BE2C (cell line): ENCODE data around the gene VSIG8. TPM values are rescaled to one million over a fixed set of nuclear protein-coding genes. Genes with fewer than 3 reads are reported as not detected.
"Not testable (repeated sequence)": the region's sequence is repeated elsewhere in the genome, so short reads cannot be mapped to it uniquely, and the experiment has no call there.

Source experiments
- DNase-seq: peaks from one replicate; pipeline ENCODE4 v3.0.0-alpha.2; 2020
- H3K27me3 ChIP-seq: fragments of 250-450 bp; sonication (Bioruptor Pico); 2 replicates; pipeline ENCODE4 v1.5.1; 2020; ENCODE audit warnings: mild to moderate bottlenecking
- H3K36me3 ChIP-seq: fragments of 250-450 bp; sonication (Bioruptor Pico); 2 replicates; pipeline ENCODE4 v1.5.1; 2020; ENCODE audit warnings: mild to moderate bottlenecking
- H3K4me1 ChIP-seq: fragments of 250-450 bp; sonication (Bioruptor Pico); 2 replicates; pipeline ENCODE4 v1.5.1; 2020
- H3K4me3 ChIP-seq: 2 replicates; pipeline ENCODE4 v1.5.1; 2011; ENCODE audit warnings: low read depth, low read length
- H3K9me3 ChIP-seq: fragments of 250-450 bp; sonication (Bioruptor Pico); 2 replicates; pipeline ENCODE4 v1.5.1; 2020
- CTCF ChIP-seq: IDR thresholded peaks from 2 replicates; pipeline ENCODE4 v1.5.1; 2012; ENCODE audit warnings: mild to moderate bottlenecking, low read depth, low read length
- polyA plus RNA-seq: library from polyadenylated mRNA; unstranded; fragments of >200 nt; gene quantifications from one replicate; pipeline ENCODE4 v1.2.1, GENCODE V29; 2012; ENCODE audit warnings: low read depth, missing spikeins; ENCODE audit not compliant: insufficient read length, insufficient read depth

VSIG8 gene
- 0.60 TPM for polyA plus RNA-seq

- no peak for TF ChIP-seq CTCF
- Histone ChIP-seq H3K36me3 (no peaks in the 10 kb centered on the region), H3K27me3 (no peaks in the 10 kb centered on the region), H3K9me3 (no peaks in the 10 kb centered on the region), H3K4me3 (no peak within 1 kb of the TSS), H3K4me1 (peaks cover 31% of the 10 kb centered on the region)
- no peak for DNase-seq
These were observed at the start of gene VSIG8 for GRCh38 chr1:159862557-159862956. VSIG8 (minus strand) TSS chr1:159862657; CDS start chr1:159862521, 136 bp downstream.

- Histone ChIP-seq H3K4me1 (peaks cover 33% of the 10 kb centered on the region), H3K36me3 (no peaks in the 10 kb centered on the region), H3K9me3 (no peaks in the 10 kb centered on the region), H3K4me3 (no peak overlapping the region), H3K27me3 (no peaks in the 10 kb centered on the region)
- DNase-seq, result no peak
- no peak for TF ChIP-seq CTCF
These were observed 49.0 kb upstream of the VSIG8 start for GRCh38 chr1:159911326-159912070.

GRCh38 chr1:159908031-159908940 is 45.8 kb upstream of the VSIG8 start:
- no peaks in the 10 kb centered on the region for H3K9me3 ChIP-seq
- no peaks in the 10 kb centered on the region for H3K27me3 ChIP-seq
- no peak for TF ChIP-seq CTCF
- H3K36me3 ChIP-seq, result no peaks in the 10 kb centered on the region
- no peak for DNase-seq
- H3K4me1 ChIP-seq, result peaks cover 23% of the 10 kb centered on the region
- H3K4me3 ChIP-seq, result no peak overlapping the region

GRCh38 chr1:159906960-159907359 is 44.5 kb upstream of the VSIG8 start:
- Histone ChIP-seq H3K9me3 (no peaks in the 10 kb centered on the region), H3K36me3 (no peaks in the 10 kb centered on the region), H3K4me1 (peaks cover 23% of the 10 kb centered on the region), H3K27me3 (no peaks in the 10 kb centered on the region), H3K4me3 (no peak overlapping the region)
- no peak for DNase-seq
- TF ChIP-seq CTCF, result no peak

GRCh38 chr1:159904036-159904435 is 41.6 kb upstream of the VSIG8 start:
- not testable (repeated sequence) for H3K27me3 ChIP-seq, H3K4me1 ChIP-seq, H3K36me3 ChIP-seq, H3K4me3 ChIP-seq, DNase-seq, H3K9me3 ChIP-seq

- TF ChIP-seq CTCF, result no peak
- H3K27me3 ChIP-seq, result no peaks in the 10 kb centered on the region
These were observed 40.1 kb upstream of the VSIG8 start for GRCh38 chr1:159902541-159902940.

More at GRCh38 chr1:159902541-159902940, 40.1 kb upstream of the VSIG8 start:
- DNase-seq, result no peak
- Histone ChIP-seq H3K9me3 (no peaks in the 10 kb centered on the region), H3K4me3 (no peak overlapping the region), H3K4me1 (peaks cover 7% of the 10 kb centered on the region; the same call in 1 of the 2 replicates), H3K36me3 (no peaks in the 10 kb centered on the region)
